ENCODE results near the gene FOXP1.
A peak's percentile ranks its signal among the peaks of the same experiment; 100 is the strongest.

Gene FOXP1

GRCh38 chr3:71500696-71501095 is 82.8 kb downstream of the FOXP1 start:
- Histone ChIP-seq H3K27me3 (replicated peaks; ENCODE audit: control insufficient read depth, insufficient read depth, low read length) (no peaks in the 10 kb centered on the region), H3K9me3 (ENCODE audit: control insufficient read depth, low read length) (no peaks in the 10 kb centered on the region), H3K36me3 (ENCODE audit: control insufficient read depth, insufficient read depth, low read length, severe bottlenecking) (no peaks in the 10 kb centered on the region), H3K4me3 (ENCODE audit: low read length) (no peak overlapping the region), H3K4me1 (ENCODE audit: control insufficient read depth, insufficient read depth, low read length) (peaks cover 31% of the 10 kb centered on the region), H3K9ac (ENCODE audit: low read length) (no peak overlapping the region)
- DNase-seq (ENCODE audit: low read depth): no peak

- H3K9me3 ChIP-seq (ENCODE audit: control insufficient read depth, low read length): no peaks in the 10 kb centered on the region
- no peak overlapping the region for H3K9ac ChIP-seq (ENCODE audit: low read length)
- no peak for DNase-seq (ENCODE audit: low read depth)
- H3K27me3 ChIP-seq (replicated peaks; ENCODE audit: control insufficient read depth, insufficient read depth, low read length): no peaks in the 10 kb centered on the region
- H3K4me3 ChIP-seq (ENCODE audit: low read length): no peak overlapping the region
- peaks cover 28% of the 10 kb centered on the region for H3K4me1 ChIP-seq (ENCODE audit: control insufficient read depth, insufficient read depth, low read length)
- H3K36me3 ChIP-seq (ENCODE audit: control insufficient read depth, insufficient read depth, low read length, severe bottlenecking): no peaks in the 10 kb centered on the region
These were observed 84.2 kb downstream of the FOXP1 start for GRCh38 chr3:71499227-71499876.

GRCh38 chr3:71498543-71498942 is 85.0 kb downstream of the FOXP1 start:
- H3K36me3 ChIP-seq (ENCODE audit: control insufficient read depth, insufficient read depth, low read length, severe bottlenecking): no peaks in the 10 kb centered on the region
- DNase-seq (ENCODE audit: low read depth): no peak

DNA sequence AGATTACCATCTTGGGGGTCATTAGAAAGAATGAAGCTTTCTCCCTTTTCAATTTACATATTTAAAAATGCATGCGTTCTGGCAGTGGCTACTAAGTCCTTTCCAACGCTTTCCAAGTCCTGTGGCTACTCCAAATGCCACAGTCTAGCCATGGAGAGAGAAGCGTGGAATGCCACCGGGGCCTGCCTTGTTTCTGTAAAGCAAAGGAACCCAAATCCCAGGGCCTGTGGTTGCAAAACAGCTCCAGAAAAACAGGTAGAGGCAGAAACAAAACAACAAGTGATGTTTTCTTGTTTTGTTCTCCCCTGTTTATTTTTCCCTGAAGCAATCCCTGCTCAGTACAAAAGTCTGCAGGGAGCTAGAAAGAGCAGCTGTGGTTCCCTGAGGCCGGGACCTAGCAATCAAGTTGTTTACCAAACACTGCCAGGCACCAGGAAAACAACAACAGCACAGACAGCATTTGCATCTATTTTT is 85.5 kb downstream of the FOXP1 start:
- no peak overlapping the region for H3K4me3 ChIP-seq (ENCODE audit: low read length)
- no peak overlapping the region for H3K9ac ChIP-seq (ENCODE audit: low read length)
- DNase-seq (ENCODE audit: low read depth): no peak

More at GRCh38 chr3:71498543-71498942, 85.0 kb downstream of the FOXP1 start:
- peaks cover 20% of the 10 kb centered on the region for H3K4me1 ChIP-seq (ENCODE audit: control insufficient read depth, insufficient read depth, low read length)
- H3K27me3 ChIP-seq (replicated peaks; ENCODE audit: control insufficient read depth, insufficient read depth, low read length): no peaks in the 10 kb centered on the region
- no peak overlapping the region for H3K9ac ChIP-seq (ENCODE audit: low read length)
- no peaks in the 10 kb centered on the region for H3K9me3 ChIP-seq (ENCODE audit: control insufficient read depth, low read length)
- no peak overlapping the region for H3K4me3 ChIP-seq (ENCODE audit: low read length)

DNA sequence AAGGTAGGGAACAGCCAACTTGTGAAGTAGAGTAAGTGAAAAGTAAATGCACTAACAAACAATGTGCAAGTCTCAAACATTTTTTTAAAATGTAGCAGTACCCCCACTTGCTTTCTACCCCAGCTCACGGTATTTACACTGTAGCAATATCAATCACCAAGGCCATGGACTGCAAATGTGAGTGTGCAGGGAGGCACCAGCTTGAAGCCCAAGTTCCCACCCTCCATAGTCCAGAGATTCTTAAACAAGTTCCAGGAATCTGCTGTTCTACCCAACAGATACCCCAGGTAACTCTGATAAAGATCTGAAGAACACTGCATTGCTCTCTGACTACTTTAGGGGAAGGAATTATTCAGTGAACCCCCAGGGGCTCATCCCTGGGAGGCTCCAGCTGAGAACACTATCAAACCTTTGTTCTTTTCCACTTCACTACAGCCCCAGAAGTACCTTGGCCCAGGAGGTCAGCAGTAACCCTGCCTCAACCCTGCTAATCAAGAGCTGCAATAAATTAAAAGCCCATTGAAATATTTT is 86.1 kb downstream of the FOXP1 start:
- Histone ChIP-seq H3K4me1 (ENCODE audit: control insufficient read depth, insufficient read depth, low read length) (peaks cover 19% of the 10 kb centered on the region), H3K27me3 (replicated peaks; ENCODE audit: control insufficient read depth, insufficient read depth, low read length) (no peaks in the 10 kb centered on the region), H3K36me3 (ENCODE audit: control insufficient read depth, insufficient read depth, low read length, severe bottlenecking) (no peaks in the 10 kb centered on the region), H3K9ac (ENCODE audit: low read length) (no peak overlapping the region), H3K9me3 (ENCODE audit: control insufficient read depth, low read length) (no peaks in the 10 kb centered on the region), H3K4me3 (ENCODE audit: low read length) (no peak overlapping the region)
- no peak for DNase-seq (ENCODE audit: low read depth)

More for the DNA sequence above, 85.5 kb downstream of the FOXP1 start:
- no peaks in the 10 kb centered on the region for H3K27me3 ChIP-seq (replicated peaks; ENCODE audit: control insufficient read depth, insufficient read depth, low read length)
- H3K36me3 ChIP-seq (ENCODE audit: control insufficient read depth, insufficient read depth, low read length, severe bottlenecking): no peaks in the 10 kb centered on the region
- peaks cover 19% of the 10 kb centered on the region for H3K4me1 ChIP-seq (ENCODE audit: control insufficient read depth, insufficient read depth, low read length)
- no peaks in the 10 kb centered on the region for H3K9me3 ChIP-seq (ENCODE audit: control insufficient read depth, low read length)

DNA sequence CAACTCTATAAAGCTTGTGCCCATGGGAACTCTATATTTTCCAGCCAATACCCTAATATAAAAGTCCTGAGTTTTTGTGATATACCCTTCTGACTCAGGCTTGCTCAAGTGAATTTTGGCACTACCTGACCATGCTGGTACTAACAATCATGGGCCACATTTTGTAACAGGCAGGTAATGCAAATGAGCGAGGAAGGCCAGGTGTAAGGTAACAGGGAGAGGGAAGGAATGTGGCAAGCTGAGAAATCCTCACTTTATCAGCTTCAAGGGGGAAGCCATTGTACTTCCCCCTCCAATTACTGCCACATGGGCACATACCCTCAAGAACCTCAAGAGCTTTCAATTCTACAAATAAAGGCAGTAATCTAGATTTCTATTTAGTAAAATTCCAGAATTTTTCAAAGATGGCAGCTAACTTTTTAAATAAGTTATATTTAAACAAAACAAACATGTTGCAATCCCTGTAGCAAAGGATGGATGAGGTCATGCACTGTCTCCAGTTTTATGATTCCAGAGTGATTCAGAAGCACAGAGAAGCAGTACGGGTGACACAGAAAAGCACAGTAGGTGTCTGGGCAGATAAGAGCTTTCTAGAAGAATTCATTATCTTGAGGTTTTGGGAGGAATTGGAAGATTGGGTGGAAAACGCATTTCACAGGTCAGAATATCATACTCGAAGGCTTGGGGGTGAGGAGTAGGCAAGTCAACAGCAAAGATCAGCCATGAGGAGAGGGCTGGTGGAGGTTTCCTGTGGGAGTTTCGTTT is 87.6 kb downstream of the FOXP1 start:
- H3K4me3 ChIP-seq (ENCODE audit: low read length): peak overlapping the region; percentile 64
- no peaks in the 10 kb centered on the region for H3K27me3 ChIP-seq (replicated peaks; ENCODE audit: control insufficient read depth, insufficient read depth, low read length)
- peak; percentile 72 for DNase-seq (ENCODE audit: low read depth)
- H3K9me3 ChIP-seq (ENCODE audit: control insufficient read depth, low read length): peaks cover 6% of the 10 kb centered on the region
- H3K4me1 ChIP-seq (ENCODE audit: control insufficient read depth, insufficient read depth, low read length): peaks cover 19% of the 10 kb centered on the region
- H3K9ac ChIP-seq (ENCODE audit: low read length): peak overlapping the region; percentile 31
- no peaks in the 10 kb centered on the region for H3K36me3 ChIP-seq (ENCODE audit: control insufficient read depth, insufficient read depth, low read length, severe bottlenecking)

GRCh38 chr3:71494212-71494611 is 89.3 kb downstream of the FOXP1 start:
- DNase-seq (ENCODE audit: low read depth): no peak

GRCh38 chr3:71492974-71493771 is 90.4 kb downstream of the FOXP1 start:
- Histone ChIP-seq H3K4me3 (ENCODE audit: low read length) (no peak overlapping the region), H3K9me3 (ENCODE audit: control insufficient read depth, low read length) (peaks cover 6% of the 10 kb centered on the region), H3K36me3 (ENCODE audit: control insufficient read depth, insufficient read depth, low read length, severe bottlenecking) (no peaks in the 10 kb centered on the region), H3K27me3 (replicated peaks; ENCODE audit: control insufficient read depth, insufficient read depth, low read length) (no peaks in the 10 kb centered on the region), H3K9ac (ENCODE audit: low read length) (no peak overlapping the region), H3K4me1 (ENCODE audit: control insufficient read depth, insufficient read depth, low read length) (peaks cover 19% of the 10 kb centered on the region)
- DNase-seq (ENCODE audit: low read depth): no peak

More at GRCh38 chr3:71494212-71494611, 89.3 kb downstream of the FOXP1 start:
- Histone ChIP-seq H3K9me3 (ENCODE audit: control insufficient read depth, low read length) (peaks cover 6% of the 10 kb centered on the region), H3K27me3 (replicated peaks; ENCODE audit: control insufficient read depth, insufficient read depth, low read length) (no peaks in the 10 kb centered on the region), H3K36me3 (ENCODE audit: control insufficient read depth, insufficient read depth, low read length, severe bottlenecking) (no peaks in the 10 kb centered on the region), H3K4me1 (ENCODE audit: control insufficient read depth, insufficient read depth, low read length) (peaks cover 19% of the 10 kb centered on the region), H3K4me3 (ENCODE audit: low read length) (no peak overlapping the region), H3K9ac (ENCODE audit: low read length) (no peak overlapping the region)

DNA sequence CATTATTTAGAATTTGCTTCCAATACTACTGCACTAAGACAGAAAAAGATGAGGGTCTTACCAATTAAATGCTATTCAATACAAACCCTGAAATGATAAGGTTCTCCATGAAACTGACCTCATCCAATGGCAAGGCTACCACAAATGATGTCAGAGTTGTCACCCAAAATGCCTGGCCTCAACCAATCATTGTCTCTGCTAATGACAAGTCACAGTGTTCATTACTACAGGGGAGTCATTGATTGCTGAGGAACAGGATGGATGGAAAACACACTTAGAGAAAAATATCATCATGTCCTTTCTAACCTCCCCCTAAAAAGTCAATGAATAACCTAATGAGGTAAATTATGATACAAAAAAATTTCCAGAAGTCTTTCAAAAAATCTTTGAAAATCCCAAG is 91.0 kb downstream of the FOXP1 start:
- Histone ChIP-seq H3K9me3 (ENCODE audit: control insufficient read depth, low read length) (peaks cover 6% of the 10 kb centered on the region), H3K27me3 (replicated peaks; ENCODE audit: control insufficient read depth, insufficient read depth, low read length) (no peaks in the 10 kb centered on the region), H3K36me3 (ENCODE audit: control insufficient read depth, insufficient read depth, low read length, severe bottlenecking) (no peaks in the 10 kb centered on the region), H3K4me3 (ENCODE audit: low read length) (no peak overlapping the region), H3K9ac (ENCODE audit: low read length) (no peak overlapping the region), H3K4me1 (ENCODE audit: control insufficient read depth, insufficient read depth, low read length) (peaks cover 19% of the 10 kb centered on the region)
- DNase-seq (ENCODE audit: low read depth): no peak

DNA sequence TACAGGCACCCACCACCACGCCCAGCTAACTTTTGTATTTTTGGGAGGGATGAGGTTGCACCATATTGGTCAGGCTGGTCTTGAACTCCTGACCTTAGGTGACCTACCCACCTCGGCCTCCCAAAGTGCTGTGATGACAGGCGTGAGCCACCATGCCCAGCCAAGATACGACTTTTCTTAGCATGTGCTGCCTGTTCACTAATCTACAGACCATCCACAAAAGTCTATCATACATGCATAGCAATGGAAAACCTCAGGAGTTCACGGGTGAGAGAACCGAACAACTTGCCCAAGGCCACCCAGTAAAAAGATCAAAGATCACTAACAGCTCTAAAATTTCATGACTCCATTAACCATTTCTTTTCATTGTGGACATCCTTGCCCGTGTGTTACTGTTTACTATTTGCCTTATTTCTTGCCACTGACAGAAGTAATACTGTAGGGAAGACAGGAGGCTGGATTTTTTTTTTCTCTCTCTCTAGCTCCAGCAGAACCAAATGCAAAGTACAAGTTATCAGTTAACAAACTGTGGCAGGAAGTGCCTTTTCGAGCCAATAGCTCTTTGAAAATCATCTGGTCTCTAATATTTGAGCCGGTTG is 92.3 kb downstream of the FOXP1 start:
- Histone ChIP-seq H3K27me3 (replicated peaks; ENCODE audit: control insufficient read depth, insufficient read depth, low read length) (no peaks in the 10 kb centered on the region), H3K9me3 (ENCODE audit: control insufficient read depth, low read length) (peaks cover 6% of the 10 kb centered on the region), H3K4me1 (ENCODE audit: control insufficient read depth, insufficient read depth, low read length) (peaks cover 7% of the 10 kb centered on the region), H3K4me3 (ENCODE audit: low read length) (no peak overlapping the region), H3K9ac (ENCODE audit: low read length) (no peak overlapping the region), H3K36me3 (ENCODE audit: control insufficient read depth, insufficient read depth, low read length, severe bottlenecking) (no peaks in the 10 kb centered on the region)
- no peak for DNase-seq (ENCODE audit: low read depth)
